Esophagus squamous epithelium (tissue), 4 donors: ENCODE data around the gene MOB3A.

Experiments used
- CTCF ChIP-seq, 6 experiments: fragments of 450-650 bp in 4 of 6; fragments of 200-600 bp in 2 of 6; sonication (generic) in 2 of 6; IDR thresholded peaks; one replicate each; pipeline ENCODE4 v1.5.1; 2016 to 2019; ENCODE audit warnings: antibody characterized with exemption in 6 of 6, mild to moderate bottlenecking in 4 of 6, moderate library complexity in 4 of 6
- POLR2A ChIP-seq, 4 donors: fragments of 450-650 bp; IDR thresholded peaks; one replicate each; pipeline ENCODE4 v1.6.1; 2017; ENCODE audit warnings: antibody characterized with exemption in 4 of 4, mild to moderate bottlenecking in 4 of 4, moderate library complexity in 3 of 4

GRCh38 chr19:2118438-2118837 is 22.3 kb upstream of the MOB3A start:
- no peak for TF ChIP-seq CTCF (IDR thresholded peaks at IDR 0.05)
- no peak for TF ChIP-seq POLR2A (IDR thresholded peaks at IDR 0.05)
